RWPE1 (cell line): Measurements from ENCODE around the gene IMPACT.

Experiments used
- CTCF ChIA-PET: fragments of 350-600 bp; sonication (Branson Sonifier 250); formaldehyde crosslinking; extraction: SDS; loops from one replicate; lab custom pipeline; 2021; lab: Yijun Ruan, JAX
- POLR2A ChIA-PET: fragments of 400-600 bp; formaldehyde crosslinking; extraction: SDS; loops from one replicate; lab custom pipeline; 2020; ENCODE audit warnings: antibody characterized with exemption; ENCODE audit not compliant: low non-redundant PET; lab: Yijun Ruan, JAX
- DNase-seq: peaks from one replicate; pipeline ENCODE4 v3.0.0; 2012; ENCODE audit warnings: low spot score
- H3K27ac ChIP-seq: fragments of 450-650 bp; 2 replicates; pipeline ENCODE4 v1.5.1; 2017
- CTCF ChIP-seq: fragments of 450-650 bp; conservative IDR thresholded peaks from 2 replicates; pipeline ENCODE4 v1.5.1; 2017; ENCODE audit warnings: low read depth, mild to moderate bottlenecking

IMPACT gene

GRCh38 chr18:24417480-24417879, 9.0 kb upstream of the IMPACT start:
- ChIA-PET POLR2A (no interaction called here), CTCF (interaction anchor here (0.6 kb wide), 2 partner anchors 11 to 62 kb away, joined by 3 read pairs; no protein-coding TSS in a partner anchor)
- no peak overlapping the region for H3K27ac ChIP-seq
- no peak for TF ChIP-seq CTCF
- DNase-seq: no peak

GRCh38 chr18:24420551-24420950, 5.9 kb upstream of the IMPACT start:
- no peak for DNase-seq
- H3K27ac ChIP-seq: no peak overlapping the region
- ChIA-PET POLR2A (no interaction called here), CTCF (no interaction called here)
- no peak for TF ChIP-seq CTCF

GRCh38 chr18:24421831-24422230, 4.6 kb upstream of the IMPACT start:
- POLR2A ChIA-PET: no interaction called here
- CTCF ChIA-PET: no interaction called here
- no peak for DNase-seq
- TF ChIP-seq CTCF: no peak
- no peak overlapping the region for H3K27ac ChIP-seq

GRCh38 chr18:24426073-24426397, 435 bp upstream of the IMPACT start:
- no peak for DNase-seq
- ChIA-PET CTCF (no interaction called here), POLR2A (interaction anchor here (0.6 kb wide), 1 partner anchor 28 kb away, joined by 3 read pairs; the partner anchor contains the start of gene OSBPL1A)
- no peak for TF ChIP-seq CTCF
- peak overlapping the region; percentile 85 for H3K27ac ChIP-seq

- H3K27ac ChIP-seq: no peak overlapping the region
- no peak for TF ChIP-seq CTCF
- peak; percentile 4 for DNase-seq
- POLR2A ChIA-PET: no interaction called here
- CTCF ChIA-PET: no interaction called here
These were observed 1.0 kb downstream of the IMPACT start for GRCh38 chr18:24427484-24427883.

GRCh38 chr18:24428709-24429108, 2.2 kb downstream of the IMPACT start:
- TF ChIP-seq CTCF: 0 out of 2 replicates have a peak, but pooled peaks have one; percentile 11
- no peak overlapping the region for H3K27ac ChIP-seq
- ChIA-PET CTCF (interaction anchor here (0.7 kb wide), 1 partner anchor 11 kb away, joined by 3 read pairs; no protein-coding TSS in a partner anchor), POLR2A (no interaction called here)
- DNase-seq: no peak
